Right atrium auricular region (tissue), 2 donors: ENCODE measurements around the gene NEFH. TPM values are rescaled to one million over a fixed set of nuclear protein-coding genes. Genes with fewer than 3 reads are reported as not detected.

Experiments
- DNase-seq: peaks from one replicate; pipeline ENCODE4 v3.0.0-alpha.2; 2019; ENCODE audit warnings: low spot score
- H3K27ac ChIP-seq, 2 donors: fragments of 200-600 bp; sonication (generic); 1 replicate in 1 of 2; 2 replicates in 1 of 2; pipeline ENCODE4 v1.5.1; 2016 to 2019
- H3K27me3 ChIP-seq, 2 donors: fragments of 200-600 bp; sonication (generic); one replicate each; pipeline versions ENCODE4 v1.5.1 to v1.6.0; 2017 to 2019
- H3K36me3 ChIP-seq: fragments of 200-600 bp; sonication (generic); one replicate; pipeline ENCODE4 v1.5.1; 2016
- H3K4me1 ChIP-seq, 2 donors: fragments of 200-600 bp; sonication (generic); one replicate each; pipeline versions ENCODE4 v1.5.1 to v1.6.0; 2017 to 2019
- H3K4me3 ChIP-seq, 2 donors: fragments of 200-600 bp; sonication (generic); 1 replicate in 1 of 2; 2 replicates in 1 of 2; pipeline ENCODE4 v1.5.1; 2017 to 2019; ENCODE audit warnings: mild to moderate bottlenecking in 1 of 2, moderate library complexity in 1 of 2
- H3K9me3 ChIP-seq, 2 donors: fragments of 200-600 bp; sonication (generic); one replicate each; pipeline ENCODE4 v1.5.1; 2019
- total RNA-seq, 2 donors: library from RNA; depleted of rRNA; stranded (reverse); fragments of >200 nt; gene quantifications; one replicate each; pipeline ENCODE4 v1.1.0, GENCODE V29; 2016
- TF ChIP-seq, protein P1 (sequence below), 2 donors: fragments of 200-600 bp; sonication (generic); IDR thresholded peaks; one replicate each; pipeline ENCODE4 v1.5.1; 2019; ENCODE audit warnings: antibody characterized with exemption in 2 of 2

The NEFH gene
- total RNA-seq, 2 donors from 2014 or later = 0.22 to 0.28 TPM

DNA sequence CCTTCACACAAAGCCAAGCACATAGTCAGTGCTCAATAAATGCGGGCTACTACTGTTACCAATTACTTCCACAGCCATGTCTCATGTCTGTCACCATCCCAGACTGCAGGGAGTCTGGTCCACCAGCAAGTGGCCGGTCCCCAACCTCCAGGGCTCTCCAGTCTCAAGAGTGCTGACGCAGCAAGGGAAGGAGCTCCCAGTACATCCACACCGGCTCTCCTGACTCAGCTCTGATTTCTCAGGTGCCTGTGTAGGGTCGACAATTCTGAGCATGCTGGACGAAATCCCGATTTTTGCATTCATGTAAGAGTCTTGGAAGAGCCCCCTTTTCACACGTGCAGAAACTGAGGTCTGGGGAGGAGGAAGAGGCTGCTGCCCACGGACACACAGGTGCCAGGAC lies 10.3 kb upstream of the NEFH start:
- TF ChIP-seq, protein P1, sequence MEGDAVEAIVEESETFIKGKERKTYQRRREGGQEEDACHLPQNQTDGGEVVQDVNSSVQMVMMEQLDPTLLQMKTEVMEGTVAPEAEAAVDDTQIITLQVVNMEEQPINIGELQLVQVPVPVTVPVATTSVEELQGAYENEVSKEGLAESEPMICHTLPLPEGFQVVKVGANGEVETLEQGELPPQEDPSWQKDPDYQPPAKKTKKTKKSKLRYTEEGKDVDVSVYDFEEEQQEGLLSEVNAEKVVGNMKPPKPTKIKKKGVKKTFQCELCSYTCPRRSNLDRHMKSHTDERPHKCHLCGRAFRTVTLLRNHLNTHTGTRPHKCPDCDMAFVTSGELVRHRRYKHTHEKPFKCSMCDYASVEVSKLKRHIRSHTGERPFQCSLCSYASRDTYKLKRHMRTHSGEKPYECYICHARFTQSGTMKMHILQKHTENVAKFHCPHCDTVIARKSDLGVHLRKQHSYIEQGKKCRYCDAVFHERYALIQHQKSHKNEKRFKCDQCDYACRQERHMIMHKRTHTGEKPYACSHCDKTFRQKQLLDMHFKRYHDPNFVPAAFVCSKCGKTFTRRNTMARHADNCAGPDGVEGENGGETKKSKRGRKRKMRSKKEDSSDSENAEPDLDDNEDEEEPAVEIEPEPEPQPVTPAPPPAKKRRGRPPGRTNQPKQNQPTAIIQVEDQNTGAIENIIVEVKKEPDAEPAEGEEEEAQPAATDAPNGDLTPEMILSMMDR (IDR thresholded peaks at IDR 0.05) = no peak
- no peaks in the 10 kb centered on the region for H3K9me3 ChIP-seq
- DNase-seq = no peak
- peaks cover 0 to 11% of the 10 kb centered on the region in 2 donors for H3K4me1 ChIP-seq
- no peak overlapping the region for H3K4me3 ChIP-seq
- H3K27me3 ChIP-seq = peaks cover 0 to 9% of the 10 kb centered on the region in 2 donors
- no peak overlapping the region for H3K27ac ChIP-seq
- H3K36me3 ChIP-seq = no peaks in the 10 kb centered on the region

- TF ChIP-seq, protein P1 (IDR thresholded peaks at IDR 0.05) = peak; percentile 79 to 87
- Histone ChIP-seq H3K4me3 (peak overlapping the region in 1 of 2 donors; percentile 33), H3K27ac (no peak overlapping the region), H3K9me3 (no peaks in the 10 kb centered on the region), H3K4me1 (peaks cover 0 to 11% of the 10 kb centered on the region in 2 donors), H3K27me3 (peaks cover 0 to 9% of the 10 kb centered on the region in 2 donors), H3K36me3 (no peaks in the 10 kb centered on the region)
- peak; percentile 68 for DNase-seq
These were observed 9.7 kb upstream of the NEFH start for GRCh38 chr22:29470159-29470855.

GRCh38 chr22:29473001-29473400 lies 7.0 kb upstream of the NEFH start:
- no peak overlapping the region for H3K4me3 ChIP-seq
- no peak for DNase-seq
- H3K4me1 ChIP-seq = peaks cover 0 to 11% of the 10 kb centered on the region in 2 donors
- H3K27ac ChIP-seq = no peak overlapping the region
- peaks cover 0 to 9% of the 10 kb centered on the region in 2 donors for H3K27me3 ChIP-seq
- TF ChIP-seq, protein P1 (IDR thresholded peaks at IDR 0.05) = no peak
- H3K9me3 ChIP-seq = no peaks in the 10 kb centered on the region
- H3K36me3 ChIP-seq = no peaks in the 10 kb centered on the region

DNA sequence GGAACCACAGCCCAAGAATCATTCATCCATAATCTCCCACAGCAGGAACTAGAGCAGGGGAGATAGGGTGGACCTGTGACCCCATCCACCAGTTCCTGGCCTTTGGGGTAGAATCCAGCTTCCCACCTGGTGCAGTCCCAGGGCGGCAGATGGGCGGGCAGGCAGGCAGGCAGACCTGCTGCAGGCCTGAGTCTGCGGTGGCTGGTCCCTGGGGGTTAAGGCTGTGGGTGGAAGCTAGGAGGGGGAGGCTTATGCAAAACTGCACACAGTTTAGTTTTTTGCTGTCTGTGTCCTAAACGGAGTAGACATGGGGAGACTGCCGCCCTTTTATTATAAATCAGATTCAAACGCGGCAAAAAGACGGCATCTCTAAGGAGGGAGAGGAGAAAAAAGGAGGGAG lies 4.5 kb upstream of the NEFH start:
- no peak overlapping the region for H3K4me3 ChIP-seq
- no peak overlapping the region for H3K27ac ChIP-seq
- no peak for DNase-seq
- H3K27me3 ChIP-seq = peaks cover 11 to 15% of the 10 kb centered on the region in 2 donors
- H3K36me3 ChIP-seq = no peaks in the 10 kb centered on the region
- peaks cover 0 to 13% of the 10 kb centered on the region in 2 donors for H3K4me1 ChIP-seq
- TF ChIP-seq, protein P1 (IDR thresholded peaks at IDR 0.05) = no peak
- H3K9me3 ChIP-seq = no peaks in the 10 kb centered on the region

GRCh38 chr22:29476116-29476515 lies 3.9 kb upstream of the NEFH start:
- TF ChIP-seq, protein P1 (IDR thresholded peaks at IDR 0.05) = no peak
- Histone ChIP-seq H3K4me1 (peaks cover 0 to 15% of the 10 kb centered on the region in 2 donors), H3K36me3 (no peaks in the 10 kb centered on the region), H3K27ac (no peak overlapping the region), H3K4me3 (no peak overlapping the region), H3K9me3 (no peaks in the 10 kb centered on the region), H3K27me3 (peaks cover 12 to 20% of the 10 kb centered on the region in 2 donors)
- no peak for DNase-seq
